ENCODE measurements around the gene BORCS5.
"Not testable (repeated sequence)": the region's sequence is repeated elsewhere in the genome, so short reads cannot be mapped to it uniquely, and the experiment has no call there.

BORCS5 gene

DNA sequence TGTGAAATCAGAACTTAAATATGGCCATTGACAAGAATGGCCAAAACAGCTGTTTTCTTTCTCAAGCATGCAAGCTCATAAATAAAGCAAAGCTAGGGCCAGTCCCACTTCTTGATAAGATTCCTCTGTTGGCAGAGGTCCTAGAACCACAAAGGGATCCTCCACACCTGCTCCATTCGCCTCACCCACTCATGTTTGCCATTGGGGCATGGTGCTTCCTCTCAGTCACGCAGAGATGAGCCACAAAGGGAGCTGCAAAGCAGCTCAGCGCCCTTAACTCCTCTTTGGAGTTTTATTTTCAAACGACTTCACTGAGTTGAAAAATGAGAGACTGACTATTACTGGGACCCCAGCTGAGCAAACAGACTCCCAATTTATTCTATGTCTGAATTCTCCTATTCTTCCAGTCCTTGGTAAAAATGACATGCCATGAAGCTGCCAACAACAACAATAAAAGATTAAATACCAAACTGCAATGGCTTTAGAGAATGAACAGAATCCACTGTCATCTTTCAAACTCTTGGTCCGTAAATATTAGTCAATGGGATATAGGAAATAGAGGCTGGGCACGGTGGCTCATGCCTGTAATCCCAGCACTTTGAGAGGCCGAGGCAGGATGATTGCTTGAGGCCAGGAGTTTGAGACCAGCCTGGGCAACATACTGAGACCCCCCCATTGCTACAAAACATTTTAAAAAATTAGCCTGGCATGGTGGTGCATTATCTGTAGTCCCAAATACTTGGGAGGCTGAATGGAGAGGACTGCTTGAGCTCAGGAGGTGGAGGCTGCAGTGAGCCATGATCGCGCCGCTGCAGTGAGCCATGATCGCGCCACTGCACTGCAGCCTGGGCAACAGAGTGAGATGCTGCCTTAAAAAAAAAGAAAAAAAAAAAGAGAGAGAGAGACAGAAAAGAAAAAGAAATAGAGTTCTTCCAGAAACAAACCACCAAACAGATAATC lies 23.2 kb upstream of the BORCS5 start:
- WGBS, 2 experiments: 91% methylated on average over 12 of the region's 12 CpGs
- no peaks in the 10 kb centered on the region for H3K9me3 ChIP-seq (ENCODE audit: control insufficient read depth, low read length)
- peaks cover 8% of the 10 kb centered on the region for H3K4me1 ChIP-seq (ENCODE audit: control insufficient read depth, insufficient read depth, low read length)
- no peaks in the 10 kb centered on the region for H3K36me3 ChIP-seq (ENCODE audit: control insufficient read depth, insufficient read depth, low read length)
- no peak overlapping the region for H3K27ac ChIP-seq (ENCODE audit: insufficient read depth, low read depth, low read length, poor library complexity, severe bottlenecking)
- no peak overlapping the region for H3K4me3 ChIP-seq (ENCODE audit: insufficient read depth, low read depth, low read length)
- H3K27me3 ChIP-seq (ENCODE audit: control insufficient read depth, insufficient read depth, low read length, poor library complexity, severe bottlenecking): no peaks in the 10 kb centered on the region

DNA sequence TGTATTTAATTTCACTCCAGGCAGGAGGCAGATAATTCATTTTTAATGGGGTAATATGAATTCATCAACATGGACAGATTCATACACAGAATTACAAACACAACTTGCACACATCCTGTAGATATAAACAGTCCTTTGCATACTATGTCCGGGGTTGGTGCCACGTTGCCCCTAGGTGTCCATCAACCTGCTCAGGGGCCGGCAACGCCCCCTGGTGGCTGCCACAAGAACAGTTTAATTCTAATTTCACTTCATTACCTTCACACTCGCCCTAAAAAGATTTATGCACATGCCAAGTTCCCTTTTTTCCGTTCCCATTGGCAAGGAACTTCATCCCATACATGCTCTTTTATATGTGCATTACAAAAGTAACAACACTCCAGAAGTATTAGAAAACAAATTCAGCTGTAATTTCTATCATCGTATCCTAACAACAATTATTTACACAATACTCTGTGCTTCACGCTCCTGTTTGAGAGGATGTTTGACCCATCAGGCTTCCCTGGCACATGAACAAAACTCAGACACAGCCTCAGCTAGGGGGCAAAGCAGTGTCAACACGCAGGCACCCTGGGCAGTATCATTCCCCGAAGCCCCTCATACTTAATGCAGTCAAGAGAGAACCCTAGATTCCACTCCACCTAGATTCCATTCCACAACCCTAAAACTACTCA lies 22.4 kb upstream of the BORCS5 start:
- Histone ChIP-seq H3K4me1 (ENCODE audit: control insufficient read depth, insufficient read depth, low read length) (peaks cover 8% of the 10 kb centered on the region), H3K4me3 (ENCODE audit: insufficient read depth, low read depth, low read length) (no peak overlapping the region), H3K36me3 (ENCODE audit: control insufficient read depth, insufficient read depth, low read length) (no peaks in the 10 kb centered on the region), H3K27me3 (ENCODE audit: control insufficient read depth, insufficient read depth, low read length, poor library complexity, severe bottlenecking) (no peaks in the 10 kb centered on the region), H3K27ac (ENCODE audit: insufficient read depth, low read depth, low read length, poor library complexity, severe bottlenecking) (no peak overlapping the region), H3K9me3 (ENCODE audit: control insufficient read depth, low read length) (no peaks in the 10 kb centered on the region)
- 41 to 42% methylated on average over 10 of the region's 10 CpGs for WGBS, 2 experiments

DNA sequence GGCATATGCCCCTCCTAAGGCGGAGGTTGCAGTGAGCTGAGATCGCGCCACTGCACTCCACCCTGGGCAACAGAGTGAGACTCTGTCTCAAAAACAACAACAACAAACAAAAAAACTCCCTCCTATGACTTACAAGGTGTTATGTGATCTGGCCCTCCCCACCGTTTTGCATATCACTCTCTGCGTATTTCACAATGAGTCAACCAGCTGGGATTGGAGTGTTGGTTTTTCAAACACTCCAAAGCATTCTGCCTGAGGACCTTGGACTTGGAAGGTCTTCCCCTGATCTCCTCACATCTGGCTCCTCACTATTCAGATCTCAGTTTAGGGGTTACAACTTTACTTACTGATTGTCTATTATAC lies 20.8 kb upstream of the BORCS5 start:
- Histone ChIP-seq H3K36me3 (ENCODE audit: control insufficient read depth, insufficient read depth, low read length) (no peaks in the 10 kb centered on the region), H3K9me3 (ENCODE audit: control insufficient read depth, low read length) (no peaks in the 10 kb centered on the region), H3K27me3 (ENCODE audit: control insufficient read depth, insufficient read depth, low read length, poor library complexity, severe bottlenecking) (no peaks in the 10 kb centered on the region), H3K4me3 (ENCODE audit: insufficient read depth, low read depth, low read length) (no peak overlapping the region), H3K4me1 (ENCODE audit: control insufficient read depth, insufficient read depth, low read length) (peaks cover 8% of the 10 kb centered on the region), H3K27ac (ENCODE audit: insufficient read depth, low read depth, low read length, poor library complexity, severe bottlenecking) (no peak overlapping the region)
- 83 to 93% methylated on average over 5 of the region's 5 CpGs for WGBS, 2 experiments

DNA sequence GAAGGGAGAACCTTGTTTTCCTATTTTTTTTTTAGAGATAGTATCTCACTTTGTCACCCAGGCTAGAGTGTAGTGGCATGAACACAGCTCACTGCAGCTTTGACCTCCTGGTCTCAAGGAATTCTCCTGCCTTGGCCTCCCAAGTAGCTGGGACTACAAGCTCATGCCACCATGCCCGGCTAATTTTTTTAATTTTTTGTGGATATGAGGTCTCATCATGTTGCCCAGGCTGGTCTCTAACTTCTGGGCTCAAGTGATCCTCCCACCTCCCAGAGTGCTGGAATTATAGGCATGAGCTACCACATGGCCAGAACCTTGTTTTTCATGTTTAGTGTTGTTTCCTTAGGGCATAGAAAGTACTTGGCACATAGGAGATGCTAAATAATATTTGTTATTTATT lies 20.4 kb upstream of the BORCS5 start:
- Histone ChIP-seq H3K4me3 (ENCODE audit: insufficient read depth, low read depth, low read length) (no peak overlapping the region), H3K4me1 (ENCODE audit: control insufficient read depth, insufficient read depth, low read length) (peaks cover 7% of the 10 kb centered on the region), H3K36me3 (ENCODE audit: control insufficient read depth, insufficient read depth, low read length) (no peaks in the 10 kb centered on the region), H3K9me3 (ENCODE audit: control insufficient read depth, low read length) (no peaks in the 10 kb centered on the region), H3K27me3 (ENCODE audit: control insufficient read depth, insufficient read depth, low read length, poor library complexity, severe bottlenecking) (no peaks in the 10 kb centered on the region), H3K27ac (ENCODE audit: insufficient read depth, low read depth, low read length, poor library complexity, severe bottlenecking) (no peak overlapping the region)
- WGBS, 2 experiments: 89 to 96% methylated on average over 1 of the region's 1 CpG

DNA sequence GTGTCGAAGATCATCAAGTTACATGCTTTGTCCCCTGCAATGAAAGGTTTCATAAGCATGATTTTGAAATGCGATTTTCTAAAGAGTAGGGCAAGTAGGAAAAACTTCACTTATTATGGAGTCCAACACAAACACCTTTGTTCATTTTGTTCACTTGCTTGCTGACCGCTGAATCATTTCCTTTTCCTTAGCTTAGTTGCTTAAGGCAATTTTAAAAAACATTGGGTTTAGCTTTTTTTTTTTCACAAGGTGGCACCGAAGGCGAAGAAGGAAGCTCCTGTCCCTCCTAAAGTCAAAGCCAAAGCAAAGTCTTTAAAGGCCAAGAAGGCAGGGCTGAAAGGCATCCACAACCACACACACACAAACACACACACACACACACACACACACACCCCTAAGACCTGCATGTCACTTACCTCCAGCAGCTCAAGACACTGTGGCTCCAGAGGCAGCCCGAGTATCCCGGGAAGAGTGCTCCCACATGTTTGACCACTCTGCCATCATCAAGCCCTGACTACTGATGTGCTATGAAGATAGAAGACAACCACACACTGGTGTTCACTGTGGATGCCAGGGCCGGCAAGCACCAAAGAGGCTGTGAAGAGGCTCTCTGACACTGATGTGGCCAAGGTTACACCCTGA lies 18.2 kb upstream of the BORCS5 start:
- WGBS, 2 experiments: 89 to 94% methylated on average over 8 of the region's 8 CpGs
- H3K36me3 ChIP-seq (ENCODE audit: control insufficient read depth, insufficient read depth, low read length): no peaks in the 10 kb centered on the region
- no peaks in the 10 kb centered on the region for H3K9me3 ChIP-seq (ENCODE audit: control insufficient read depth, low read length)
- H3K4me3 ChIP-seq (ENCODE audit: insufficient read depth, low read depth, low read length): no peak overlapping the region
- H3K4me1 ChIP-seq (ENCODE audit: control insufficient read depth, insufficient read depth, low read length): no peaks in the 10 kb centered on the region
- no peak overlapping the region for H3K27ac ChIP-seq (ENCODE audit: insufficient read depth, low read depth, low read length, poor library complexity, severe bottlenecking)
- H3K27me3 ChIP-seq (ENCODE audit: control insufficient read depth, insufficient read depth, low read length, poor library complexity, severe bottlenecking): no peaks in the 10 kb centered on the region

DNA sequence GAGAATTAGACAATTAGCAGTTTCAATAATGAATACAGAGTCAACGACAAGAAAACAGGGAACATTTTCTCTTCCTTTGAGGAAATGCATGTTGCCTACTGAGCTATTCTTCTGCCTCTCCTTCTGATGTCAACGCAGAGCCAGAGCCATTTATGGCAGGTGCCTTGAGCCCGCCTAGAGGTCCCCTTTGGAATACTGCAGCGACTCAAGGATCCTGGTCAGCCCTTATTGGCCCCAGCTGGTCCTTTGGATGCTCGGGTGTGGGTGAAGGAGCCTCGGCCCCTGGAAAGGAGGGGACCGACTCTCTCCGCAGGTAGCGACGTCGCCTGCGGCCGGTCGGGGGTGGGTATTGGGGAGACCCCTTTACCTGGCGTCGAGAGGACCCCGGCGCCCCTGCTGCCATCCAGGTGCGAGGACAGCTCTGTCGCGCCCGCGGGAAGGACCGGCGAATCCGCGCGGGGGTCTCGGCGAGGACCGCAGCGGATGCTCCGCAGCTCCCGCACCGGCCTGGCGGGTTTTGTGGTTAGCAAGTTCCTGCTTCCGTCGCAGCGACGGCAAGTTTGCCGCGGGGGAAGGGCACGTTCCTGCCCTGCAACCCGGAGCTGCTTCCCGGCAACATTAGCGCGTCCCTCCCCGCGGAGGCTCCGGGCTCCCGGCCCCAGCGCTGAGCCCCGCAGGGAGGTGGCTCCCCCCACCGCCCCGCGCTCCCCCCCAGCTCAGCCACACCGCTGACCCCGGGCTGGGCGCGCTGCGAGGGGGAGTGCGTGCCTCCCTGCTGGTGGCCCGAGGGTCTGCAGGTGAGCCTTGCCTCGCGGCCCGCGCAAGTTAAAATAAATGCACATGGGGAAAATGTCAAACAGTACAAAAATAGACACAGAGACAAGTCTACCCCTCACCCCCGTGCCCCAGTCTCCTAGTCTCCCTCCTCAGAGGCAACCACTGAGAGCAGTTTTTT lies 6.9 kb upstream of the BORCS5 start, which contains the start of gene MANSC1:
MANSC1 (minus strand) TSS at position 532 of the 955 bp plus-strand sequence. CDS start 6,928 bp downstream, outside the sequence.
- no peaks in the 10 kb centered on the region for H3K36me3 ChIP-seq (ENCODE audit: control insufficient read depth, insufficient read depth, low read length)
- H3K27ac ChIP-seq (ENCODE audit: insufficient read depth, low read depth, low read length, poor library complexity, severe bottlenecking): no peak within 1 kb of the TSS
- 1% methylated on average over 68 of the region's 68 CpGs for WGBS, 2 experiments
- H3K9me3 ChIP-seq (ENCODE audit: control insufficient read depth, low read length): no peaks in the 10 kb centered on the region
- H3K4me3 ChIP-seq (ENCODE audit: insufficient read depth, low read depth, low read length): peak within 1 kb of the TSS; percentile 49
- peaks cover 18% of the 10 kb centered on the region for H3K27me3 ChIP-seq (ENCODE audit: control insufficient read depth, insufficient read depth, low read length, poor library complexity, severe bottlenecking)
- H3K4me1 ChIP-seq (ENCODE audit: control insufficient read depth, insufficient read depth, low read length): no peaks in the 10 kb centered on the region

DNA sequence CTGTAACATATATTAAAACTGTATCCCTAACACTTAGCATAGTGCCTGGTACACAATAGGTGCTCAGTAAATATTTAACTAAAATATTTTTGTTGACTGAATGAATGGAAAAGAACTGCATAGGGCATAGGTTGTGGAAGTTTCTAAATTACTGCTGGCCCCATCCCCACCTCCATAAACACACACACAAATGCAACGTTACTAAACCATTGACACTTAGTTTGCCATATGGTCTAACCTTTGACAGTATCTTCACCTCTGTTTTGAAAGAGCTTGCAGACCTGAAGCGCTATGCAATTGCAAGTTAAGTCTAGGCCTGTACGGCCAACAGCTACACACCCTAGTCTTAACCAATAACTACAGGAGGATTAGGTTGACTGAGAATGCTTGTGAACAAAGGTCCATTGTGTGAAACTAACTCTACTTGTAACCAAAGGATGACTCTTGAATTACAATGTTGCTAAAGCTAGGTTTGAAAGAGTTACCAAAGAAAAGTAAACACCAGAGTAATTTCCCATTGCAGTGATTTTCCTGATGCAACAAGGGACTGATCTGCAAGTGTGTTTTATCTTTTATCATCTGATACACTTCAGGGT lies 5.9 kb upstream of the BORCS5 start:
- 69 to 82% methylated on average over 3 of the region's 3 CpGs for WGBS, 2 experiments
- no peak overlapping the region for H3K27ac ChIP-seq (ENCODE audit: insufficient read depth, low read depth, low read length, poor library complexity, severe bottlenecking)
- H3K36me3 ChIP-seq (ENCODE audit: control insufficient read depth, insufficient read depth, low read length): no peaks in the 10 kb centered on the region
- H3K27me3 ChIP-seq (ENCODE audit: control insufficient read depth, insufficient read depth, low read length, poor library complexity, severe bottlenecking): peaks cover 18% of the 10 kb centered on the region
- no peaks in the 10 kb centered on the region for H3K4me1 ChIP-seq (ENCODE audit: control insufficient read depth, insufficient read depth, low read length)
- no peak overlapping the region for H3K4me3 ChIP-seq (ENCODE audit: insufficient read depth, low read depth, low read length)
- H3K9me3 ChIP-seq (ENCODE audit: control insufficient read depth, low read length): no peaks in the 10 kb centered on the region

DNA sequence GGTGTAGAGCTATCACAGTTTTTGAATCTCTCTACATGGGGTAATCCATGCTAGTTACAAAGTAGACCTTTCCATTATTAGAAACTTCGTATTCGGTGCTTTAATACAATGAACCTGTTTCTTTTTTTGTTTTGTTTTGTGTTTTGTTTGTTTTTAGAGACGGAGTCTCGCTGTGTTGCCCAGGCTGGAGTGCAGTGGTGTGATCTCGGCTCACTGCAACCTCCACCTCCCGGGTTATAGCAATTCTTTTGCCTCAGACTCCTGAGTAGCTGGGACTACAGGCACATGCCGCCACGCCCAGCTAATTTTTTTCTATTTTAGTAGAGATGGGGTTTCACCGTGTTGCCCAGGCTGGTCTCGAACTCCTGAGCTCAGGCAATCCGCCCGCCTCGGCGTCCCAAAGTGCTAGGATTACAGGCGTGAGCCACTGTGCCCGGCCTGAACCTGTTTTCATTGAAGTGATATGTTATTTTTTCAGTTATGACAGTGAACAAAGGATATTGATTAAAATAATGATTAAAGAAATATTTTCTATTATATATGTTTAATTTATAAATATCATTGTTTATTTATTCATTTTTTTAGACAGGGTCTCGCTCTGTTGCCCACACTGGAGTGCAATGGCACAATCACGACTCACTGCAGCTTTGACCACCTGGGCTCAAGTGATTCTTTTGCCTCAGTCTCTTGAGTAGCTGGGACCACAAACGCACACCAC lies 5.3 kb upstream of the BORCS5 start:
- peaks cover 18% of the 10 kb centered on the region for H3K27me3 ChIP-seq (ENCODE audit: control insufficient read depth, insufficient read depth, low read length, poor library complexity, severe bottlenecking)
- not testable (repeated sequence) for H3K4me3 ChIP-seq (ENCODE audit: insufficient read depth, low read depth, low read length); H3K9me3 ChIP-seq (ENCODE audit: control insufficient read depth, low read length); H3K36me3 ChIP-seq (ENCODE audit: control insufficient read depth, insufficient read depth, low read length); H3K4me1 ChIP-seq (ENCODE audit: control insufficient read depth, insufficient read depth, low read length); H3K27ac ChIP-seq (ENCODE audit: insufficient read depth, low read depth, low read length, poor library complexity, severe bottlenecking)
- WGBS, 2 experiments: 85 to 91% methylated on average over 19 of the region's 19 CpGs

DNA sequence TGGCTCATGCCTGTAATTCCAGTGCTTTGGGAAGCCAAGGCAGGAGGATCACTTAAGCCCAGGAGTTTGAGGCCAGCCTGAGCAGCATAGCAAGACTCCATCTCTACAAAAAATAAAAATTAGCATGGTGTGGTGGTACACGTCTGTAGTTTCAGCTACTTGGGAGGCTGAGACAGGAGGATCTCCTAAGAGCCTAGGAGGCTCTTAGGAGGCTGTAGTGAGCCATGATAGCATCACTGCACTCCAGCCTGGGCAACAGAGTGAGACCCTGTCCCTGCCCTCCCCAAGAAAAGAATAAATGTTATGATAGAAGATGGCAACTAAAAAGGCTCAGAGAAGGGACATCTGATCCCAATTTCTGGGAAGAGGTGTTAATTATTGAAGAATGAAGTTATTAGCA lies 3.6 kb upstream of the BORCS5 start:
- peaks cover 18% of the 10 kb centered on the region for H3K27me3 ChIP-seq (ENCODE audit: control insufficient read depth, insufficient read depth, low read length, poor library complexity, severe bottlenecking)
- H3K36me3 ChIP-seq (ENCODE audit: control insufficient read depth, insufficient read depth, low read length): no peaks in the 10 kb centered on the region
- peaks cover 6% of the 10 kb centered on the region for H3K4me1 ChIP-seq (ENCODE audit: control insufficient read depth, insufficient read depth, low read length)
- H3K9me3 ChIP-seq (ENCODE audit: control insufficient read depth, low read length): no peaks in the 10 kb centered on the region
- WGBS, 2 experiments: 88 to 100% methylated on average over 1 of the region's 1 CpG
- no peak overlapping the region for H3K27ac ChIP-seq (ENCODE audit: insufficient read depth, low read depth, low read length, poor library complexity, severe bottlenecking)
- no peak overlapping the region for H3K4me3 ChIP-seq (ENCODE audit: insufficient read depth, low read depth, low read length)
